ENCODE data around the gene PCDHB13.
"Not testable (repeated sequence)": the region's sequence is repeated elsewhere in the genome, so short reads cannot be mapped to it uniquely, and the experiment has no call there.

Gene PCDHB13

GRCh38 chr5:141208478-141208877 is 5.2 kb upstream of the PCDHB13 start, which contains the start of gene PCDHB12:
PCDHB12 (plus strand) TSS chr5:141208719; CDS start chr5:141208908, 189 bp downstream.
- ATAC-seq = no peak

DNA sequence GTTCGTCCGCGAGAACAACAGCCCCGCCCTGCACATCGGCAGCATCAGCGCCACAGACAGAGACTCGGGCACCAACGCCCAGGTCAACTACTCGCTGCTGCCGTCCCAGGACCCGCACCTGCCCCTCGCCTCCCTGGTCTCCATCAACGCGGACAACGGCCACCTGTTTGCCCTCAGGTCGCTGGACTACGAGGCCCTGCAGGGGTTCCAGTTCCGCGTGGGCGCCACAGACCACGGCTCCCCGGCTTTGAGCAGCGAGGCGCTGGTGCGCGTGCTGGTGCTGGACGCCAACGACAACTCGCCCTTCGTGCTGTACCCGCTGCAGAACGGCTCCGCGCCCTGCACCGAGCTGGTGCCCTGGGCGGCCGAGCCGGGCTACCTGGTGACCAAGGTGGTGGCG is 3.4 kb upstream of the PCDHB13 start:
- not testable (repeated sequence) for ATAC-seq

DNA sequence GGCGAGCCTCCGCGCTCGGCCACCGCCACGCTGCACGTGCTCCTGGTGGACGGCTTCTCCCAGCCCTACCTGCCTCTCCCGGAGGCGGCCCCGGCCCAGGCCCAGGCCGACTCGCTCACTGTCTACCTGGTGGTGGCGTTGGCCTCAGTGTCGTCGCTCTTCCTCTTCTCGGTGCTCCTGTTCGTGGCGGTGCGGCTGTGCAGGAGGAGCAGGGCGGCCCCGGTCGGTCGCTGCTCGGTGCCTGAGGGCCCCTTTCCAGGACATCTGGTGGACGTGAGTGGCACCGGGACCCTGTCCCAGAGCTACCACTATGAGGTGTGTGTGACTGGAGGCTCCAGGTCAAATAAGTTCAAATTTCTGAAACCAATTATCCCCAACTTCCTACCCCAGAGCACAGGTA is 2.9 kb upstream of the PCDHB13 start:
- not testable (repeated sequence) for ATAC-seq

- not testable (repeated sequence) for ATAC-seq
These were observed 864 bp downstream of the PCDHB13 start for GRCh38 chr5:141214583-141214982.

GRCh38 chr5:141215504-141215903 is 1.8 kb downstream of the PCDHB13 start:
- not testable (repeated sequence) for ATAC-seq

- ATAC-seq = not testable (repeated sequence)
These were observed 2.3 kb downstream of the PCDHB13 start for GRCh38 chr5:141216035-141216434.

- no peak for ATAC-seq
These were observed 9.5 kb downstream of the PCDHB13 start, which contains the start of gene PCDHB14 for GRCh38 chr5:141223112-141223783. PCDHB14 (plus strand) TSS chr5:141223343; CDS start chr5:141223506, 163 bp downstream.

- not testable (repeated sequence) for ATAC-seq
These were observed 11.1 kb downstream of the PCDHB13 start for GRCh38 chr5:141224844-141225243.

DNA sequence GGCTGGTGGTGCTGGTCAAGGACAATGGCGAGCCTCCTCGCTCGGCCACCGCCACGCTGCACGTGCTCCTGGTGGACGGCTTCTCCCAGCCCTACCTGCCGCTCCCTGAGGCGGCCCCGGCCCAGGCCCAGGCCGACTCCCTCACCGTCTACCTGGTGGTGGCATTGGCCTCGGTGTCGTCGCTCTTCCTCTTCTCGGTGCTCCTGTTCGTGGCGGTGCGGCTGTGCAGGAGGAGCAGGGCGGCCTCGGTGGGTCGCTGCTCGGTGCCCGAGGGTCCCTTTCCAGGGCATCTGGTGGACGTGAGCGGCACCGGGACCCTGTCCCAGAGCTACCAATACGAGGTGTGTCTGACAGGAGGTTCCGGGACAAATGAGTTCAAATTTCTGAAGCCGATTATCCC is 11.7 kb downstream of the PCDHB13 start:
- not testable (repeated sequence) for ATAC-seq

DNA sequence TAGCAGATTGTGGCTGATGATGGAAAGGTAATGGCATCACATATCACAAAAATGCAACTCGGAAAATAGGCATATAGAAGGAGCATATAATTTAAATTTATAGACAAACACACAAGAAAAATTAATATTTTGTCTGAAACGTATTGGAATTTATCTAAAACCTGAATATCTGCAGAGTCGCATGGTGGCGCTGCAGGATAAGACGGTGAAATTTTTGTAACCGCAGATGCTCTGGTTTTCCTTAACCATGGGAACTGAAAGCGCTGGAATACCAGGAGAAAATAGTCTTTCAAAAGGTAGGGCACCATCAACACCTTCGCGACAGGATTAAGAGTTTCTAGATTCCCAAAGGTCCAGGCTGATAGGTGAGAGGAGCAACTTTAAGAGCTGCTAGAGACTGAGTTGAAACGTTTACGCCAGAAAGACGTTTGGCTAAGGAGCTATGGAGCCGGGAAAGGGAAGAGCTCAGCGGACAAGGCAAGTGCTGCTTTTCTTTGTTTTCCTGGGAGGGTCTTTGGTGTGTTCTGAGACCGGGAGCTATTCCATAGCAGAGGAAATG is 20.5 kb downstream of the PCDHB13 start:
- no peak for ATAC-seq

- ATAC-seq = not testable (repeated sequence)
These were observed 22.2 kb downstream of the PCDHB13 start for GRCh38 chr5:141235922-141236321.

DNA sequence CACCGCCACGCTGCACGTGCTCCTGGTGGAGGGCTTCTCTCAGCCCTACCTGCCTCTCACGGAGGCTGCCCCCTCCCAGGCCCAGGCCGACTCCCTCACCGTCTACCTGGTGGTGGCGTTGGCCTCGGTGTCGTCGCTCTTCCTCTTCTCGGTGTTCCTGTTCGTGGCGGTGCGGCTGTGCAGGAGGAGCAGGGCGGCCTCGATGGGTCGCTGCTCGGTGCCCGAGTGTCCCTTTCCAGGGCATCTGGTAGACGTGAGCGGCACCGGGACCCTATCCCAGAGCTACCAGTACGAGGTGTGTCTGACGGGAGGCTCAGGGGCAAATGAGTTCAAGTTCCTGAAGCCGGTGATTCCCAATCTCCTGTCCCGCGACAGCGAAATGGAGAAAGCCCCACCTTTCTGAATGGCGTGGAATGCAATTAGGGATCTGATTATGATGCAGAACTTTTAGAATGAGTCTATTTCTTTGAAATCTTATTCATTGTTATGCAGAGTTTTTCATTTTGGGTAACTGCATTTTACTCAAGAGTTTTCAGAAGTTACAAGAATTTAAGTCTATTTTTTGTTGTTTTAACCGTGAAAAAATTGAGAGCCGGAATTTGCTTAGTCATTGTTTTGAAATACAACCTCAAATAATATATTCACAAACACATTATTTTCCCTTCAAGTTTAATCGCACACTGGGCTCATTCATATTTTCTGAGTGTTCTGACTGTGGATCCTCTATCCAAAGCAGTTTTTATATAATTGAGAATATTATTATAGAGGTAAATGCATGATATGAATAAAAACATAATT is 23.0 kb downstream of the PCDHB13 start:
- no peak for ATAC-seq

- ATAC-seq = no peak
These were observed 27.8 kb downstream of the PCDHB13 start for GRCh38 chr5:141241496-141241895.

DNA sequence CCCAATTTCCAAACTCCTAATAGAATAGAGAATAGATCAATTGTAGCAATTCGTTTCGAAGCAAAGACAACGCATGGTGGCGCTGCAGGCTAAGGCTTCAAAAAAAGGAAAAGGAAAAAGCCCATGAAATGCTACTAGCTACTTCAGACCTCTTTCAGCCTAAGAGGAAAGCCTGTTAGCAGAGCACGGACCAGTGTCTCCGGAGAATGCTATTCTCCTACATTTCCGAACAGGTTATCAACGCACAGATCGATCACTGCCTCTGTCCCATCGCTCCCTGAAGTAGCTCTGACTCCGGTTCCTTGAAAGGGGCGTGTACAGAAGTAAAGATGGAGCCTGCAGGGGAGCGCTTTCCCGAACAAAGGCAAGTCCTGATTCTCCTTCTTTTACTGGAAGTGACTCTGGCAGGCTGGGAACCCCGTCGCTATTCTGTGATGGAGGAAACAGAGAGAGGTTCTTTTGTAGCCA is 31.6 kb downstream of the PCDHB13 start, which contains the start of gene PCDHB15:
Gene PCDHB15, plus strand, starts transcription at position 146 of the 468 bp plus-strand sequence. Its CDS starts 184 bp downstream, at position 330.
- ATAC-seq = no peak

DNA sequence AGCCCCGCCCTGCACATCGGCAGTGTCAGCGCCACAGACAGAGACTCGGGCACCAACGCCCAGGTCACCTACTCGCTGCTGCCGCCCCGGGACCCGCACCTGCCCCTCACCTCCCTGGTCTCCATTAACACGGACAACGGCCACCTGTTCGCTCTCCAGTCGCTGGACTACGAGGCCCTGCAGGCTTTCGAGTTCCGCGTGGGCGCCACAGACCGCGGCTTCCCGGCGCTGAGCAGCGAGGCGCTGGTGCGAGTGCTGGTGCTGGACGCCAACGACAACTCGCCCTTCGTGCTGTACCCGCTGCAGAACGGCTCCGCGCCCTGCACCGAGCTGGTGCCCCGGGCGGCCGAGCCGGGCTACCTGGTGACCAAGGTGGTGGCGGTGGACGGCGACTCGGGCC is 33.3 kb downstream of the PCDHB13 start:
- not testable (repeated sequence) for ATAC-seq

DNA sequence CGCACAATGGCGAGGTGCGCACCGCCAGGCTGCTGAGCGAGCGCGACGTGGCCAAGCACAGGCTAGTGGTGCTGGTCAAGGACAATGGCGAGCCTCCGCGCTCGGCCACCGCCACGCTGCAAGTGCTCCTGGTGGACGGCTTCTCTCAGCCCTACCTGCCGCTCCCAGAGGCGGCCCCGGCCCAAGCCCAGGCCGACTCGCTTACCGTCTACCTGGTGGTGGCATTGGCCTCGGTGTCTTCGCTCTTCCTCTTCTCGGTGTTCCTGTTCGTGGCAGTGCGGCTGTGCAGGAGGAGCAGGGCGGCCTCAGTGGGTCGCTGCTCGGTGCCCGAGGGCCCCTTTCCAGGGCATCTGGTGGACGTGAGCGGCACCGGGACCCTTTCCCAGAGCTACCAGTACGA is 33.7 kb downstream of the PCDHB13 start:
- not testable (repeated sequence) for ATAC-seq

GRCh38 chr5:141250576-141250975 is 36.9 kb downstream of the PCDHB13 start:
- ATAC-seq = no peak

- no peak for ATAC-seq
These were observed 44.7 kb downstream of the PCDHB13 start for GRCh38 chr5:141258464-141258863.

GRCh38 chr5:141258948-141259347 is 45.2 kb downstream of the PCDHB13 start:
- ATAC-seq = no peak

DNA sequence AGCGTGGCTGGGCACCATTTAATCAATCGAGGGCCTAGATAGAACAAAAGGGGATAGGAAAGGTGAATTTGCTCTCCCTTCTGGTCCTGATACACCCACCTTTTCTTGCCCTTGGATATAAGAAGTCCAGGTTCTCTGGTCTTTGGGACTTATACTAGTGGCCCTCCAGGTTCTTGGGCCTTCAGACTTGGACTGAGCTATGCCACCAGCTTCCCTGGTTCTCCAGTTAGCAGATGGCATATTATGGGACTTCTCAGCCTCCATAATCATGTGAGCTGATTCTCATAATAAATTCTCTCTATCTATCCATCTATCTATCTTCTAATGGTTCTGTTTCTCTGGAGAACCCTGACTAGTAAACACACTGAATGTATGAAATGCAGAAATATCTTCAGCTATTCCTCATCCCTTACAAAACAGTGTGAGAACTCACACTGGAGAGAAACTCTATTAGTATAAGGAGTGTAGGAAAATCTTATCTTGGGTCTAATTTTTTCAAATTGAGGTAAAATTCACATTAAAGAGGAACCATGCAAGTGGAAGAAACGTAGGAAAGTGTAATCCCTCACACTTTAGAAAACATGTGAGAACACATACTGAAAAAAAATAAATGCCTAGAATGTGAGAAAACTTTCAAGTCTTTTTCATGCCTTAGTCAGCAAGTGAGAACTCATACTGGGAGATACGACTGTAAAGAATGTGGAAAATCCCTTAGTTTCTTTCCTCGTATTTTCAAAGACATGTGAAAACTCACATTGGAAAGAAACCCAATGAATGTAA is 46.9 kb downstream of the PCDHB13 start:
- no peak for ATAC-seq

GRCh38 chr5:141261238-141261546 is 47.5 kb downstream of the PCDHB13 start:
- no peak for ATAC-seq

Data from activated CD4-positive, CD25-positive, alpha-beta regulatory T cell treated with anti-CD3 and anti-CD28 coated beads, Interleukin-2, amount 50 U/mL, for 24 hours (primary cell).